Neural progenitor cell (in vitro differentiated cells): Measurements from ENCODE around the gene IGSF8. TPM values are rescaled to one million over a fixed set of nuclear protein-coding genes. Genes with fewer than 3 reads are reported as not detected.
A peak's percentile ranks its signal among the peaks of the same experiment; 100 is the strongest.

ENCODE experiments used
- DNase-seq: peaks from one replicate; pipeline ENCODE4 v3.0.0-alpha.2; 2016; ENCODE audit warnings: low spot score
- H2AFZ ChIP-seq: fragments of 200-600 bp; sonication (generic); replicated peaks from 2 replicates; pipeline ENCODE4 v1.6.1; 2016; ENCODE audit warnings: antibody characterized with exemption
- H3F3A ChIP-seq: fragments of 200-600 bp; sonication (generic); 2 replicates; pipeline ENCODE4 v1.6.1; 2016; ENCODE audit warnings: antibody characterized with exemption, low read depth
- H3K27ac ChIP-seq: fragments of 200-600 bp; sonication (generic); 2 replicates; pipeline ENCODE4 v1.5.1; 2016; ENCODE audit warnings: mild to moderate bottlenecking
- H3K27me3 ChIP-seq: fragments of 200-600 bp; sonication (generic); 2 replicates; pipeline ENCODE4 v1.6.1; 2016; ENCODE audit warnings: mild to moderate bottlenecking, moderate library complexity
- H3K36me3 ChIP-seq: fragments of 200-600 bp; sonication (generic); 2 replicates; pipeline ENCODE4 v1.5.1; 2016
- H3K4me1 ChIP-seq: fragments of 200-600 bp; sonication (generic); 2 replicates; pipeline ENCODE4 v1.6.1; 2016; ENCODE audit warnings: mixed run types
- H3K4me2 ChIP-seq: fragments of 200-600 bp; sonication (generic); 2 replicates; pipeline ENCODE4 v1.6.1; 2016
- H3K4me3 ChIP-seq: fragments of 200-600 bp; sonication (generic); 2 replicates; pipeline ENCODE4 v1.5.1; 2016
- H3K79me2 ChIP-seq: fragments of 200-600 bp; sonication (generic); 2 replicates; pipeline ENCODE4 v1.6.1; 2016; ENCODE audit warnings: low read depth
- H3K9ac ChIP-seq: fragments of 200-600 bp; sonication (generic); 2 replicates; pipeline ENCODE4 v1.6.1; 2016
- H3K9me3 ChIP-seq: fragments of 200-600 bp; sonication (generic); 2 replicates; pipeline ENCODE4 v1.5.1; 2016; ENCODE audit warnings: low read depth
- H4K20me1 ChIP-seq: fragments of 200-600 bp; sonication (generic); 2 replicates; pipeline ENCODE4 v1.6.1; 2016; ENCODE audit warnings: low read depth
- H3K27ac Mint-ChIP-seq: 3 replicates; pipeline ENCODE4 v1.8.0; 2021; ENCODE audit warnings: mixed read lengths
- H3K27me3 Mint-ChIP-seq: 2 replicates; pipeline ENCODE4 v1.8.0; 2022; ENCODE audit warnings: low read depth, mild to moderate bottlenecking, inconsistent platforms, moderate library complexity, mixed read lengths; ENCODE audit not compliant: insufficient read depth
- H3K36me3 Mint-ChIP-seq: 3 replicates; pipeline ENCODE4 v1.8.0; 2021; ENCODE audit warnings: mixed read lengths
- H3K4me1 Mint-ChIP-seq: 3 replicates; pipeline ENCODE4 v1.8.0; 2021; ENCODE audit warnings: mixed read lengths
- H3K4me3 Mint-ChIP-seq: 3 replicates; pipeline ENCODE4 v1.8.0; 2021; ENCODE audit warnings: mild to moderate bottlenecking, moderate library complexity, mixed read lengths
- H3K9me3 Mint-ChIP-seq: 3 replicates; pipeline ENCODE4 v1.8.0; 2020; ENCODE audit warnings: mixed read lengths
- CTCF ChIP-seq: fragments of 200-600 bp; sonication (generic); IDR thresholded peaks from 2 replicates; pipeline ENCODE4 v1.5.1; 2017; ENCODE audit warnings: antibody characterized with exemption, mild to moderate bottlenecking
- EZH2 ChIP-seq: fragments of 200-600 bp; sonication (generic); IDR thresholded peaks from 2 replicates; pipeline ENCODE4 v1.6.1; 2017; ENCODE audit warnings: antibody characterized with exemption, mild to moderate bottlenecking, moderate library complexity
- EZH2phosphoT487 ChIP-seq: fragments of 200-600 bp; sonication (generic); IDR thresholded peaks from 2 replicates; pipeline ENCODE4 v1.6.1; 2017; ENCODE audit warnings: antibody characterized with exemption
- total RNA-seq: library from RNA; depleted of rRNA; stranded (reverse); fragments of >200 nt; gene quantifications from 2 replicates; pipeline ENCODE4 v1.2.3, GENCODE V29; 2015; ENCODE audit warnings: low replicate concordance

IGSF8 gene
- total RNA-seq, 1 donor from 2014 or later = 9.4 TPM

DNA sequence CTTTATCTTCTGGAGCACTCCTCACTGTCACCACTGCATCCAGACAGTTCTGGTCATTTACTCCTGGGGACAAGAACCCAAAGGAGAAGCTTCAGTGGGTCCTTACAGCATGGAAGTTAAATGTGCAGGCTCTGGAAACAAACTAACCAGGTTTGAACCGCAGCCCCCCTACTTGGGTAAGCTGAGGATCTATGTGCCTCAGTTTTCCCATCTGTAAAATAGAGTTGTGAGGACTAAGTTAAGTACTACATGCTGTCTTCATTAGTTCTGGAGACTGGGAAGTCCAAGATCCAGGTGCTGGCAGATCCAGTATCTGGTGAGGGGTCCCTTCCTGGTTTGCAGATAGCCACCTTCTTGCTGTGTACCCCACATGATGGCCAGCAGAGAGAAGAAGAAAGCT, 9.1 kb upstream of the IGSF8 start:
- Mint-ChIP-seq H3K4me1 (peaks cover 83% of the 10 kb centered on the region), H3K27me3 (peaks cover 22% of the 10 kb centered on the region), H3K36me3 (no peaks in the 10 kb centered on the region), H3K27ac (peak overlapping the region; percentile 88), H3K4me3 (peak overlapping the region; percentile 17), H3K9me3 (no peaks in the 10 kb centered on the region)
- Histone ChIP-seq H3K4me3 (no peak overlapping the region), H3K4me2 (no peak overlapping the region), H3K27me3 (no peaks in the 10 kb centered on the region), H3K9ac (no peak overlapping the region), H4K20me1 (no peaks in the 10 kb centered on the region), H3K27ac (no peak overlapping the region), H3K4me1 (peaks cover 85% of the 10 kb centered on the region), H3K79me2 (no peaks in the 10 kb centered on the region), H3K36me3 (no peaks in the 10 kb centered on the region), H3F3A (peaks cover 53% of the 10 kb centered on the region), H2AFZ (no peak overlapping the region), H3K9me3 (no peaks in the 10 kb centered on the region)
- TF ChIP-seq CTCF (no peak), EZH2phosphoT487 (no peak), EZH2 (no peak)
- no peak for DNase-seq

DNA sequence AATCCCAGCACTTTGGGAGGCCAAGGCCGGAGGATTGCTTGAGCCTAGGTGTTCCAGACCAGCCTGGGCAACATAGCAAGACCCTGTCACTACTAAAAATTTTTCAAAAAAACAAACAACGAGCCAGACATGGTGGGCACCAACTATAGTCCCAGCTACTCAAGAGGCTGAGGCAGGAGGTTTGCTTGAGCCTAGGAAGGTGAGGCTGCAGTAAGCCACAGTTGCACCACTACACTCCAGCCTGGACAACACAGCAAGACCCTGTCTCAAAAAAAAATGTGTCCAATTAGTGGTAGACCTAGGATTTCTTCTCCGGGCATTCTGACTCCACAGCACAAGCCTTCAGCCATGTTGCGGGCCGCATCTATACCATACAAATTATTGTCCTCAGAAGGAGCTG, 6.7 kb upstream of the IGSF8 start:
- peaks cover 15% of the 10 kb centered on the region for H3K27me3 Mint-ChIP-seq
- peaks cover 82% of the 10 kb centered on the region for H3K4me1 Mint-ChIP-seq
- no peak overlapping the region for H3K27ac ChIP-seq

DNA sequence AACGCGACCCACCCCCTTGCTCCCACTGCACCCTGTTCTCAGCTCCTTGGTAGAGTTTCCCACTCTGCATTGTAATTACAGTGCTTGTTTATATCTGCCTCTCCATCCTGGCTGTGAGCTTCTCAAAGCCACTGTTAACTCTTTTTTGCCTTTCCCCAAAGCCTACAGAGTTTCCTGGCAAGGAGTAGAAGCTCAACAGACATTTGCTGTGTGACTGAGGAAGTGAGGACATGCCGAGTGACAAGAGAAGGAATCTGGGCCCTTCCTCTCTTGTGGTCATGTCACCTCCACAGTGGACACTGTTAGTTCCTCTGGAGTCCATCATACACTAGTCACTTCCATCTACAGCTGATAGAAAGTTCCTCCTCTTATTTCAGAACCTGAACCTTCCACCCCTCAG, 6.1 kb upstream of the IGSF8 start:
- peak overlapping the region; percentile 61 for H3K27ac Mint-ChIP-seq
- H3K36me3 Mint-ChIP-seq = no peaks in the 10 kb centered on the region
- Histone ChIP-seq H3F3A (peaks cover 63% of the 10 kb centered on the region), H3K27ac (peak overlapping the region; percentile 6), H3K79me2 (no peaks in the 10 kb centered on the region), H3K27me3 (peaks cover 8% of the 10 kb centered on the region), H3K4me1 (peaks cover 60% of the 10 kb centered on the region), H3K9me3 (no peaks in the 10 kb centered on the region), H3K4me2 (peak overlapping the region; percentile 2), H2AFZ (peak overlapping the region; percentile 80), H3K4me3 (no peak overlapping the region), H3K9ac (no peak overlapping the region), H3K36me3 (no peaks in the 10 kb centered on the region), H4K20me1 (no peaks in the 10 kb centered on the region)
- H3K4me1 Mint-ChIP-seq = peaks cover 79% of the 10 kb centered on the region
- no peak overlapping the region for H3K4me3 Mint-ChIP-seq
- no peak for DNase-seq
- peaks cover 17% of the 10 kb centered on the region for H3K27me3 Mint-ChIP-seq
- H3K9me3 Mint-ChIP-seq = no peaks in the 10 kb centered on the region
- TF ChIP-seq EZH2phosphoT487 (no peak), CTCF (no peak)

More for the DNA sequence above, 6.7 kb upstream of the IGSF8 start:
- H3K9ac ChIP-seq = no peak overlapping the region
- H3K27me3 ChIP-seq = peaks cover 2% of the 10 kb centered on the region
- peaks cover 66% of the 10 kb centered on the region for H3K4me1 ChIP-seq
- H3K9me3 ChIP-seq = no peaks in the 10 kb centered on the region
- no peaks in the 10 kb centered on the region for H3K36me3 ChIP-seq
- no peak overlapping the region for H3K4me3 Mint-ChIP-seq
- no peaks in the 10 kb centered on the region for H3K9me3 Mint-ChIP-seq
- TF ChIP-seq EZH2phosphoT487 (no peak), EZH2 (no peak), CTCF (no peak)
- DNase-seq = no peak
- no peak overlapping the region for H3K4me2 ChIP-seq
- H3K27ac Mint-ChIP-seq = no peak overlapping the region
- peaks cover 64% of the 10 kb centered on the region for H3F3A ChIP-seq
- H3K4me3 ChIP-seq = no peak overlapping the region
- no peaks in the 10 kb centered on the region for H4K20me1 ChIP-seq
- no peaks in the 10 kb centered on the region for H3K79me2 ChIP-seq
- H2AFZ ChIP-seq = no peak overlapping the region
- H3K36me3 Mint-ChIP-seq = no peaks in the 10 kb centered on the region
